Tibial nerve (tissue), 3 donors: ENCODE data around the gene S100A5.

ENCODE experiments used
- POLR2A ChIP-seq, 2 donors: fragments of 450-650 bp; IDR thresholded peaks; one replicate each; pipeline ENCODE4 v1.6.1; 2017; ENCODE audit warnings: antibody characterized with exemption in 2 of 2, mild to moderate bottlenecking in 2 of 2, moderate library complexity in 2 of 2
- TF ChIP-seq, protein P1 (sequence below), 5 experiments: fragments of 200-600 bp in 3 of 5; fragments of 450-650 bp in 2 of 5; sonication (generic) in 3 of 5; IDR thresholded peaks; one replicate each; pipeline ENCODE4 v1.5.1; 2016 to 2019; ENCODE audit warnings: antibody characterized with exemption in 5 of 5, mild to moderate bottlenecking in 3 of 5, moderate library complexity in 2 of 5

DNA sequence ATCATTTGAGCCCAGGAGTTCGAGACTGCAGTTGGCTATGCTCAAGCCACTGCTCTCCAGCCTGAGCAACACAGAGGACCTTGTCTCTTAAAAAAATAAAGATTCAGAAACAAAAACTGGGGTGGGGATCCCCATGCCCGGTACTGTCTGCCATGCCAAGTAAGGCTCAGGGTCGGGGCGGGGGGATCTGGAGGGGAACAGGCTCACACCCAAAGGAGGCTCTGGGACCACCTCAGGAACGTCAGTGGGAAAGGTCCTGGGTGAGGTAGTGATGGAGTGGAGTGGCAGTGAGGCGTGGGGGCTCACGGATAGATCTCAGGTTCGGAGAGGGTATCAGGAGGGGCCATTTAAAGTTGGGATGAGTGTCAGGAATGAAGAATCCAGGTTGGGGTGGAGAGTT is 5.6 kb upstream of the S100A5 start:
- TF ChIP-seq, protein P1, sequence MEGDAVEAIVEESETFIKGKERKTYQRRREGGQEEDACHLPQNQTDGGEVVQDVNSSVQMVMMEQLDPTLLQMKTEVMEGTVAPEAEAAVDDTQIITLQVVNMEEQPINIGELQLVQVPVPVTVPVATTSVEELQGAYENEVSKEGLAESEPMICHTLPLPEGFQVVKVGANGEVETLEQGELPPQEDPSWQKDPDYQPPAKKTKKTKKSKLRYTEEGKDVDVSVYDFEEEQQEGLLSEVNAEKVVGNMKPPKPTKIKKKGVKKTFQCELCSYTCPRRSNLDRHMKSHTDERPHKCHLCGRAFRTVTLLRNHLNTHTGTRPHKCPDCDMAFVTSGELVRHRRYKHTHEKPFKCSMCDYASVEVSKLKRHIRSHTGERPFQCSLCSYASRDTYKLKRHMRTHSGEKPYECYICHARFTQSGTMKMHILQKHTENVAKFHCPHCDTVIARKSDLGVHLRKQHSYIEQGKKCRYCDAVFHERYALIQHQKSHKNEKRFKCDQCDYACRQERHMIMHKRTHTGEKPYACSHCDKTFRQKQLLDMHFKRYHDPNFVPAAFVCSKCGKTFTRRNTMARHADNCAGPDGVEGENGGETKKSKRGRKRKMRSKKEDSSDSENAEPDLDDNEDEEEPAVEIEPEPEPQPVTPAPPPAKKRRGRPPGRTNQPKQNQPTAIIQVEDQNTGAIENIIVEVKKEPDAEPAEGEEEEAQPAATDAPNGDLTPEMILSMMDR (IDR thresholded peaks at IDR 0.05), result no peak
- TF ChIP-seq POLR2A (IDR thresholded peaks at IDR 0.05), result no peak
